Loucy (cell line): ENCODE measurements around the gene PHAF1.

ENCODE experiments used
- H2AFZ ChIP-seq: fragments of 200-600 bp; sonication (generic); 2 replicates; pipeline ENCODE4 v1.6.0; 2016; ENCODE audit warnings: antibody characterized with exemption, mild to moderate bottlenecking, low read length, moderate library complexity
- H3F3A ChIP-seq: fragments of 200-600 bp; 2 replicates; pipeline ENCODE4 v1.6.0; 2016; ENCODE audit warnings: antibody characterized with exemption, low read depth, mild to moderate bottlenecking
- H3K27me3 ChIP-seq: fragments of 200-600 bp; sonication (generic); 2 replicates; pipeline ENCODE4 v1.6.1; 2014; ENCODE audit warnings: low read length, mild to moderate bottlenecking; ENCODE audit not compliant: insufficient read depth, poor library complexity, severe bottlenecking
- H3K36me3 ChIP-seq: fragments of 200-600 bp; sonication (generic); 2 replicates; pipeline ENCODE4 v1.6.1; 2016; ENCODE audit warnings: low read length; ENCODE audit not compliant: insufficient read depth
- H3K4me1 ChIP-seq: fragments of 200-600 bp; sonication (generic); 2 replicates; pipeline ENCODE4 v1.5.1; 2014; ENCODE audit warnings: low read length, mild to moderate bottlenecking; ENCODE audit not compliant: insufficient read depth, poor library complexity, severe bottlenecking
- H3K4me2 ChIP-seq: fragments of 200-600 bp; sonication (generic); 2 replicates; pipeline ENCODE4 v1.6.0; 2014; ENCODE audit warnings: antibody characterized with exemption, low read length, low read depth, mild to moderate bottlenecking; ENCODE audit not compliant: poor library complexity, severe bottlenecking
- H3K4me3 ChIP-seq: fragments of 200-600 bp; sonication (generic); 2 replicates; pipeline ENCODE4 v1.5.1; 2014; ENCODE audit warnings: low read length, mild to moderate bottlenecking, mixed read lengths; ENCODE audit not compliant: poor library complexity, severe bottlenecking
- H3K79me2 ChIP-seq: fragments of 200-600 bp; sonication (generic); 2 replicates; pipeline ENCODE4 v1.6.1; 2014; ENCODE audit warnings: low read length; ENCODE audit not compliant: insufficient read depth
- H3K9ac ChIP-seq: fragments of 200-600 bp; sonication (generic); 2 replicates; pipeline ENCODE4 v1.6.0; 2014; ENCODE audit warnings: mild to moderate bottlenecking, low read depth, low read length, moderate library complexity; ENCODE audit not compliant: poor library complexity, severe bottlenecking
- H3K9me2 ChIP-seq: fragments of 200-600 bp; sonication (generic); replicated peaks from 2 replicates; pipeline ENCODE4 v1.6.1; 2016; ENCODE audit warnings: low read depth, low read length, mixed read lengths
- H3K9me3 ChIP-seq: fragments of 200-600 bp; sonication (generic); 2 replicates; pipeline ENCODE4 v1.6.1; 2014; ENCODE audit warnings: mild to moderate bottlenecking, antibody characterized with exemption, low read length, low read depth; ENCODE audit not compliant: insufficient read depth
- H4K20me1 ChIP-seq: fragments of 200-600 bp; sonication (generic); 2 replicates; pipeline ENCODE4 v1.6.0; 2014; ENCODE audit warnings: antibody characterized with exemption, low read length, mild to moderate bottlenecking; ENCODE audit not compliant: insufficient read depth, poor library complexity, severe bottlenecking
- CTCF ChIP-seq: fragments of 200-600 bp; sonication (generic); conservative IDR thresholded peaks from 2 replicates; pipeline ENCODE4 v1.5.1; 2014; ENCODE audit warnings: mild to moderate bottlenecking, antibody characterized with exemption, low read length
- EZH2phosphoT487 ChIP-seq: fragments of 200-600 bp; IDR thresholded peaks from 2 replicates; pipeline ENCODE4 v1.6.1; 2018; ENCODE audit warnings: antibody characterized with exemption, mild to moderate bottlenecking, moderate library complexity, borderline replicate concordance

The PHAF1 gene

GRCh38 chr16:67144943-67145342 lies 35.2 kb downstream of the PHAF1 start:
- Histone ChIP-seq H3K79me2 (no peaks in the 10 kb centered on the region), H3F3A (no peaks in the 10 kb centered on the region), H3K9ac (no peak overlapping the region), H4K20me1 (no peaks in the 10 kb centered on the region), H3K4me3 (no peak overlapping the region), H3K9me2 (no peaks in the 10 kb centered on the region), H2AFZ (no peak overlapping the region), H3K4me1 (no peaks in the 10 kb centered on the region), H3K9me3 (no peaks in the 10 kb centered on the region), H3K4me2 (no peak overlapping the region), H3K36me3 (peaks cover 82% of the 10 kb centered on the region), H3K27me3 (no peaks in the 10 kb centered on the region)
- no peak for TF ChIP-seq EZH2phosphoT487
- TF ChIP-seq CTCF: no peak

DNA sequence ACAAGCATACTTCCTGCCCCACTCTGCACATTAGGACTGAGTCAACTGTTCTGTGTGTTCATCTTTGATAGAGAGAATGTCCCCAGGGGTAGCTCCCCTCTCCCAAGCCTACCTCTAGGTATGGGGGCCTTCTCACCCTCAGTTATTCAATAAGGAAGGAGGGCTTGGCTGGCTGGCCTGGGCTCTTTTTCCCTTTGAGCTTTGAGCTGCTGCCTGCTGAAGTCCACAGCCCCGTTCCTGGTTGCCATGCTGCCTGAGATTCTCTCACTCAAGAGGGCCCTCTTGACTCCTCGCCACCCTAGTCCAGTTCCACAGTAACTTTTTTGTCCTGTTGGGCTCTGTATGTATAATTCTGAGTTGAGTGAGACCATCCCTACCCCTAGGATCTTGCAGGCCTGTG lies 36.0 kb downstream of the PHAF1 start:
- Histone ChIP-seq H3K27me3 (no peaks in the 10 kb centered on the region), H3K9ac (no peak overlapping the region), H3K4me1 (no peaks in the 10 kb centered on the region), H3K9me2 (no peaks in the 10 kb centered on the region), H4K20me1 (no peaks in the 10 kb centered on the region), H3K79me2 (no peaks in the 10 kb centered on the region), H3K4me2 (no peak overlapping the region), H3K9me3 (no peaks in the 10 kb centered on the region), H3F3A (no peaks in the 10 kb centered on the region), H3K4me3 (no peak overlapping the region), H3K36me3 (peaks cover 74% of the 10 kb centered on the region; the same call in 1 of the 2 replicates), H2AFZ (no peak overlapping the region)
- TF ChIP-seq EZH2phosphoT487 (no peak), CTCF (no peak)

- no peak overlapping the region for H3K4me2 ChIP-seq
- TF ChIP-seq EZH2phosphoT487 (no peak), CTCF (no peak)
- H3K4me3 ChIP-seq: no peak overlapping the region
- peaks cover 64% of the 10 kb centered on the region; the same call in 1 of the 2 replicates for H3K36me3 ChIP-seq
- no peak overlapping the region for H3K9ac ChIP-seq
- no peaks in the 10 kb centered on the region for H3F3A ChIP-seq
- no peaks in the 10 kb centered on the region for H3K27me3 ChIP-seq
- no peaks in the 10 kb centered on the region for H4K20me1 ChIP-seq
- no peaks in the 10 kb centered on the region for H3K79me2 ChIP-seq
- no peaks in the 10 kb centered on the region for H3K9me3 ChIP-seq
- no peaks in the 10 kb centered on the region for H3K9me2 ChIP-seq
- H2AFZ ChIP-seq: no peak overlapping the region
- no peaks in the 10 kb centered on the region for H3K4me1 ChIP-seq
These were observed 37.0 kb downstream of the PHAF1 start for GRCh38 chr16:67146523-67147357.
